GM23338 (cell line): ENCODE data around the gene MSL3B.

Experiments used
- ATAC-seq: fragments of 200-7000 bp; cut with Tn5 transposase; 3 replicates; pipeline ENCODE4 v1.9.1; 2020
- DNase-seq: peaks from one replicate; pipeline ENCODE4 v3.0.0-alpha.2; 2015; ENCODE audit warnings: low spot score
- H2AFZ ChIP-seq: fragments of 200-600 bp; sonication (generic); 2 replicates; pipeline ENCODE4 v1.8.0; 2016; ENCODE audit warnings: antibody characterized with exemption, mild to moderate bottlenecking, moderate library complexity
- H3F3A ChIP-seq: fragments of 200-600 bp; sonication (generic); replicated peaks from 2 replicates; pipeline ENCODE4 v1.8.0; 2017; ENCODE audit warnings: antibody characterized with exemption, mixed run types, low read depth
- H3K27ac ChIP-seq: fragments of 200-600 bp; sonication (generic); 2 replicates; pipeline ENCODE4 v1.6.1; 2016; ENCODE audit warnings: low read depth
- H3K27me3 ChIP-seq: fragments of 200-600 bp; sonication (generic); 2 replicates; pipeline ENCODE4 v1.8.0; 2016; ENCODE audit warnings: mild to moderate bottlenecking, mixed run types, moderate library complexity; ENCODE audit not compliant: insufficient read depth
- H3K36me3 ChIP-seq: fragments of 200-600 bp; sonication (generic); 2 replicates; pipeline ENCODE4 v1.8.0; 2016; ENCODE audit warnings: mild to moderate bottlenecking; ENCODE audit not compliant: insufficient read depth
- H3K4me1 ChIP-seq: fragments of 200-600 bp; sonication (generic); 2 replicates; pipeline ENCODE4 v1.8.0; 2016; ENCODE audit warnings: mild to moderate bottlenecking, moderate library complexity; ENCODE audit not compliant: insufficient read depth
- H3K4me2 ChIP-seq: fragments of 200-600 bp; sonication (generic); 2 replicates; pipeline ENCODE4 v1.7.1; 2017; ENCODE audit warnings: mixed run types
- H3K4me3 ChIP-seq: fragments of 200-600 bp; sonication (generic); 2 replicates; pipeline ENCODE4 v1.6.1; 2016; ENCODE audit warnings: mixed run types
- H3K79me2 ChIP-seq: fragments of 200-600 bp; sonication (generic); replicated peaks from 2 replicates; pipeline ENCODE4 v1.8.0; 2017; ENCODE audit warnings: mild to moderate bottlenecking; ENCODE audit not compliant: insufficient read depth
- H3K9me2 ChIP-seq: fragments of 200-600 bp; sonication (generic); 2 replicates; pipeline ENCODE4 v1.8.0; 2017; ENCODE audit not compliant: insufficient read depth
- H4K20me1 ChIP-seq: fragments of 200-600 bp; sonication (generic); replicated peaks from 2 replicates; pipeline ENCODE4 v1.8.0; 2017; ENCODE audit warnings: mild to moderate bottlenecking; ENCODE audit not compliant: insufficient read depth
- H3K27ac Mint-ChIP-seq: 2 replicates; pipeline ENCODE4 v1.8.0; 2020; ENCODE audit warnings: inconsistent platforms, mild to moderate bottlenecking, moderate library complexity, mixed read lengths
- H3K27me3 Mint-ChIP-seq: 3 replicates; pipeline ENCODE4 v1.8.0; 2022; ENCODE audit warnings: low read depth, mild to moderate bottlenecking, moderate library complexity, mixed read lengths, inconsistent platforms; ENCODE audit not compliant: insufficient read depth, poor library complexity
- H3K36me3 Mint-ChIP-seq: 3 replicates; pipeline ENCODE4 v1.8.0; 2021; ENCODE audit warnings: low read depth, mild to moderate bottlenecking, inconsistent platforms, moderate library complexity, mixed read lengths
- H3K4me1 Mint-ChIP-seq: 3 replicates; pipeline ENCODE4 v1.8.0; 2020; ENCODE audit warnings: mild to moderate bottlenecking, inconsistent platforms, mixed read lengths
- H3K4me3 Mint-ChIP-seq: 3 replicates; pipeline ENCODE4 v1.8.0; 2021; ENCODE audit warnings: moderate library complexity, mild to moderate bottlenecking, inconsistent platforms, mixed read lengths
- H3K9me3 Mint-ChIP-seq: 3 replicates; pipeline ENCODE4 v1.8.0; 2020; ENCODE audit warnings: moderate library complexity, mild to moderate bottlenecking, inconsistent platforms, mixed read lengths
- EZH2phosphoT487 ChIP-seq: fragments of 200-600 bp; sonication (generic); IDR thresholded peaks from one replicate; pipeline ENCODE4 v1.8.1; 2018; ENCODE audit warnings: antibody characterized with exemption; ENCODE audit not compliant: unreplicated experiment
- JUNB ChIP-seq: IDR thresholded peaks from one replicate; pipeline ENCODE4 v1.6.1; 2016; ENCODE audit warnings: antibody characterized with exemption; ENCODE audit not compliant: unreplicated experiment
- NANOG ChIP-seq: IDR thresholded peaks from 2 replicates; pipeline ENCODE4 v1.6.1; 2016; ENCODE audit warnings: antibody characterized with exemption, borderline replicate concordance
- POLR2AphosphoS5 ChIP-seq: IDR thresholded peaks from 2 replicates; pipeline ENCODE4 v1.6.1; 2016; ENCODE audit warnings: antibody characterized with exemption, low read depth
- REST ChIP-seq: IDR thresholded peaks from one replicate; pipeline ENCODE4 v1.6.1; 2018; ENCODE audit warnings: antibody characterized with exemption; ENCODE audit not compliant: unreplicated experiment
- STAT1 ChIP-seq: IDR thresholded peaks from one replicate; pipeline ENCODE4 v1.6.1; 2016; ENCODE audit warnings: antibody characterized with exemption; ENCODE audit not compliant: unreplicated experiment
- ZNF331 ChIP-seq: fragments of 250-450 bp; sonication (Bioruptor Pico); IDR thresholded peaks from 2 replicates; pipeline ENCODE4 v1.5.0; 2020; ENCODE audit warnings: low read depth, mild to moderate bottlenecking, moderate library complexity
- ZNF462 ChIP-seq: fragments of 250-450 bp; sonication (Bioruptor Pico); IDR thresholded peaks from 2 replicates; pipeline ENCODE4 v1.5.0; 2020; ENCODE audit warnings: mild to moderate bottlenecking, moderate library complexity

MSL3B gene

GRCh38 chr2:233821709-233822100, 46.5 kb downstream of the MSL3B start (continued):
- no peak for TF ChIP-seq ZNF462 (CRISPR knock-in tag)
- no peak for TF ChIP-seq EZH2phosphoT487
- no peak for TF ChIP-seq ZNF331
- no peak for TF ChIP-seq STAT1

GRCh38 chr2:233821196-233821595, 47.0 kb downstream of the MSL3B start:
- H3K27me3 Mint-ChIP-seq, result peaks cover 15% of the 10 kb centered on the region
- DNase-seq (no peak), ATAC-seq (no peak)
- Histone ChIP-seq H3K79me2 (no peaks in the 10 kb centered on the region), H3K36me3 (no peaks in the 10 kb centered on the region), H3K27me3 (no peaks in the 10 kb centered on the region), H3F3A (no peaks in the 10 kb centered on the region), H3K4me1 (no peaks in the 10 kb centered on the region), H3K4me2 (no peak overlapping the region), H3K4me3 (no peak overlapping the region), H2AFZ (no peak overlapping the region), H4K20me1 (no peaks in the 10 kb centered on the region), H3K9me2 (no peaks in the 10 kb centered on the region), H3K27ac (no peak overlapping the region)
- H3K36me3 Mint-ChIP-seq, result no peaks in the 10 kb centered on the region
- peaks cover 2% of the 10 kb centered on the region; the same call in 1 of the 3 replicates for H3K9me3 Mint-ChIP-seq
- no peak overlapping the region for H3K4me3 Mint-ChIP-seq
- peaks cover 3% of the 10 kb centered on the region; the same call in 2 of the 3 replicates for H3K4me1 Mint-ChIP-seq
- H3K27ac Mint-ChIP-seq, result no peak overlapping the region
- no peak for TF ChIP-seq REST
- no peak for TF ChIP-seq JUNB
- no peak for TF ChIP-seq ZNF331
- no peak for TF ChIP-seq POLR2AphosphoS5
- no peak for TF ChIP-seq EZH2phosphoT487
- no peak for TF ChIP-seq NANOG
